HG02571 (cell line): ENCODE results near the gene UBE2E2.
A peak's percentile ranks its signal among the peaks of the same experiment; 100 is the strongest.
"Not testable (repeated sequence)": the region's sequence is repeated elsewhere in the genome, so short reads cannot be mapped to it uniquely, and the experiment has no call there.

Experiments
- ATAC-seq: cut with Tn5 transposase; IDR thresholded peaks from one replicate; pipeline ENCODE4 v1.9.1; 2021; ENCODE audit warnings: mild to moderate bottlenecking, moderate library complexity; ENCODE audit not compliant: unreplicated experiment

Gene UBE2E2

GRCh38 chr3:23202921-23203707 lies at the start of gene UBE2E2:
UBE2E2 (plus strand) TSS chr3:23203327.
- peak; percentile 71 for ATAC-seq

- no peak for ATAC-seq
Measured at GRCh38 chr3:23153436-23153835, 49.7 kb upstream of the UBE2E2 start.

- ATAC-seq: no peak
Measured at GRCh38 chr3:23157331-23157730, 45.8 kb upstream of the UBE2E2 start.

- ATAC-seq: no peak
Measured at GRCh38 chr3:23159929-23160328, 43.2 kb upstream of the UBE2E2 start.

GRCh38 chr3:23161308-23161707 lies 41.8 kb upstream of the UBE2E2 start:
- no peak for ATAC-seq

- ATAC-seq: peak; percentile 78
Measured at GRCh38 chr3:23161896-23162570, 41.1 kb upstream of the UBE2E2 start.

GRCh38 chr3:23162934-23163333 lies 40.2 kb upstream of the UBE2E2 start:
- peak; percentile 42 for ATAC-seq

GRCh38 chr3:23164746-23165145 lies 38.4 kb upstream of the UBE2E2 start:
- ATAC-seq: no peak

GRCh38 chr3:23165571-23165970 lies 37.6 kb upstream of the UBE2E2 start:
- ATAC-seq: no peak

- ATAC-seq: no peak
Measured at GRCh38 chr3:23166276-23166675, 36.9 kb upstream of the UBE2E2 start.

GRCh38 chr3:23166845-23167244 lies 36.3 kb upstream of the UBE2E2 start:
- ATAC-seq: no peak

GRCh38 chr3:23169551-23169950 lies 33.6 kb upstream of the UBE2E2 start:
- no peak for ATAC-seq

- no peak for ATAC-seq
Measured at GRCh38 chr3:23170291-23170690, 32.8 kb upstream of the UBE2E2 start.

- no peak for ATAC-seq
Measured at GRCh38 chr3:23172059-23172458, 31.1 kb upstream of the UBE2E2 start.

GRCh38 chr3:23174426-23175039 lies 28.6 kb upstream of the UBE2E2 start:
- ATAC-seq: no peak

- no peak for ATAC-seq
Measured at GRCh38 chr3:23175341-23176083, 27.6 kb upstream of the UBE2E2 start.

GRCh38 chr3:23176839-23177238 lies 26.3 kb upstream of the UBE2E2 start:
- ATAC-seq: not testable (repeated sequence)

- ATAC-seq: no peak
Measured at GRCh38 chr3:23182996-23183513, 20.1 kb upstream of the UBE2E2 start.

GRCh38 chr3:23183731-23184130 lies 19.4 kb upstream of the UBE2E2 start:
- ATAC-seq: no peak

- no peak for ATAC-seq
Measured at GRCh38 chr3:23185861-23186260, 17.3 kb upstream of the UBE2E2 start.

GRCh38 chr3:23189187-23189586 lies 13.9 kb upstream of the UBE2E2 start:
- ATAC-seq: no peak
